ENCODE measurements around the gene PCDHA2. TPM values are rescaled to one million over a fixed set of nuclear protein-coding genes. Genes with fewer than 3 reads are reported as not detected.

The PCDHA2 gene
- total and polyA plus RNA-seq, 2 of the 8 experiments (the other 6 are each of a cell fraction or from before 2014, with no cell fraction given): 0.86 to 1.9 TPM

- TF ChIP-seq USF2 (IDR thresholded peaks at IDR 0.05; ENCODE audit: low read length): no peak
- no peak for TF ChIP-seq GABPA (IDR thresholded peaks at IDR 0.05; ENCODE audit: borderline replicate concordance, insufficient read depth, low read length)
- no peak for TF ChIP-seq HDAC6 (IDR thresholded peaks at IDR 0.05; ENCODE audit: low read depth, low read length)
- TF ChIP-seq RFX5 (IDR thresholded peaks at IDR 0.05; ENCODE audit: borderline replicate concordance, low read depth, low read length): no peak
- Histone ChIP-seq H3K4ac (replicated peaks; ENCODE audit: insufficient read length, low read depth, low read length) (no peak overlapping the region), H3K27me3 (replicated peaks in 1 of 4; ENCODE audit: control insufficient read depth in 3 of 4, extremely low read depth in 1 of 4, insufficient read depth in 3 of 4, low read length in 3 of 4) (no peaks in the 10 kb centered on the region), H2BK15ac (ENCODE audit: low read length) (no peak overlapping the region), H3K56ac (replicated peaks; ENCODE audit: insufficient read length, low read depth, low read length) (no peak overlapping the region), H4K20me1 (replicated peaks in 1 of 2; ENCODE audit: control insufficient read depth in 1 of 2, insufficient read depth in 2 of 2, low read length in 2 of 2) (peaks cover 0 to 3% of the 10 kb centered on the region in 2 experiments), H3K36me3 (ENCODE audit: control insufficient read depth in 2 of 4, insufficient read depth in 4 of 4, low read length in 3 of 4) (peaks cover 0 to 3% (median 0%) of the 10 kb centered on the region in 4 experiments; a peak in 1 of 8 replicates), H3K9me3 (ENCODE audit: insufficient read depth in 2 of 2, low read depth in 1 of 2, low read length in 1 of 2) (peaks cover 0 to 11% of the 10 kb centered on the region in 2 experiments; a peak in 1 of 4 replicates), H3K4me2 (ENCODE audit: insufficient read depth in 1 of 2, low read depth in 2 of 2, low read length in 2 of 2) (no peak overlapping the region), H4K5ac (ENCODE audit: insufficient read length, low read depth, low read length) (no peak overlapping the region), H3K23ac (ENCODE audit: insufficient read length) (no peak overlapping the region), H2BK5ac (ENCODE audit: low read depth, low read length) (no peak overlapping the region), H4K91ac (replicated peaks; ENCODE audit: insufficient read length, low read length) (no peak overlapping the region), H3K18ac (ENCODE audit: extremely low read depth, low read length) (no peak overlapping the region), H3K27ac (ENCODE audit: low read depth, low read length) (no peak overlapping the region), H2AK5ac (ENCODE audit: low read depth, low read length) (no peak overlapping the region), H3K79me1 (ENCODE audit: low read depth, low read length) (no peaks in the 10 kb centered on the region), H3K4me3 (ENCODE audit: extremely low read depth in 1 of 4, insufficient read depth in 2 of 4, low read depth in 3 of 4, low read length in 4 of 4) (no peak overlapping the region), H4K8ac (ENCODE audit: extremely low read depth, insufficient read depth, low read length) (peak overlapping the region; percentile 85; the same call in 1 of the 2 replicates), H2AFZ (ENCODE audit: low read length) (no peak overlapping the region), H3K79me2 (ENCODE audit: control insufficient read depth in 1 of 2, insufficient read depth in 2 of 2, low read length in 2 of 2) (no peaks in the 10 kb centered on the region), H2BK12ac (ENCODE audit: low read depth, low read length) (no peak overlapping the region), H3K4me1 (replicated peaks in 1 of 4; ENCODE audit: control insufficient read depth in 3 of 4, insufficient read depth in 4 of 4, low read length in 3 of 4) (no peaks in the 10 kb centered on the region), H3K14ac (ENCODE audit: insufficient read length) (no peak overlapping the region), H2BK20ac (ENCODE audit: low read length) (no peak overlapping the region), H2BK120ac (replicated peaks; ENCODE audit: low read depth, low read length) (no peak overlapping the region), H3K23me2 (ENCODE audit: low read depth, low read length) (no peaks in the 10 kb centered on the region), H3K9ac (replicated peaks in 1 of 4; ENCODE audit: extremely low read depth in 1 of 4, low read depth in 3 of 4, low read length in 3 of 4) (no peak overlapping the region)
- CTCF ChIA-PET (ENCODE audit: partially characterized antibody): interaction anchor here (0.6 to 5.5 kb wide), 5 partner anchors 11 to 46 kb away, joined by 3 to 49 read pairs (median 4); partner anchors contain the start of genes PCDHA4, PCDHA7 and PCDHA8
- 98% methylated on average over 38 of the region's 38 CpGs; no CpG with 5 or more reads in 1 of the 2 experiments for WGBS, 2 experiments (ENCODE audit: extremely low coverage in 1 of 2, insufficient coverage in 1 of 2, insufficient read length in 1 of 2, insufficient replicate concordance in 2 of 2, low coverage in 1 of 2, low lambda C conversion rate in 2 of 2, missing lambda C conversion rate in 1 of 2)
- FAIRE-seq: no peak
- no peak for DNase-seq (ENCODE audit: low read depth in 1 of 2, low spot score in 2 of 2)
- POLR2A ChIA-PET (ENCODE audit: partially characterized antibody): no interaction called here
Measured at GRCh38 chr5:140823475-140823874, 28.8 kb downstream of the PCDHA2 start.
